GM19397 (cell line): Measurements from ENCODE around the gene CERS6.

ENCODE experiments used
- ATAC-seq: cut with Tn5 transposase; IDR thresholded peaks from one replicate; pipeline ENCODE4 v1.9.1; 2021; ENCODE audit warnings: mild to moderate bottlenecking, moderate library complexity; ENCODE audit not compliant: unreplicated experiment

CERS6 gene

DNA sequence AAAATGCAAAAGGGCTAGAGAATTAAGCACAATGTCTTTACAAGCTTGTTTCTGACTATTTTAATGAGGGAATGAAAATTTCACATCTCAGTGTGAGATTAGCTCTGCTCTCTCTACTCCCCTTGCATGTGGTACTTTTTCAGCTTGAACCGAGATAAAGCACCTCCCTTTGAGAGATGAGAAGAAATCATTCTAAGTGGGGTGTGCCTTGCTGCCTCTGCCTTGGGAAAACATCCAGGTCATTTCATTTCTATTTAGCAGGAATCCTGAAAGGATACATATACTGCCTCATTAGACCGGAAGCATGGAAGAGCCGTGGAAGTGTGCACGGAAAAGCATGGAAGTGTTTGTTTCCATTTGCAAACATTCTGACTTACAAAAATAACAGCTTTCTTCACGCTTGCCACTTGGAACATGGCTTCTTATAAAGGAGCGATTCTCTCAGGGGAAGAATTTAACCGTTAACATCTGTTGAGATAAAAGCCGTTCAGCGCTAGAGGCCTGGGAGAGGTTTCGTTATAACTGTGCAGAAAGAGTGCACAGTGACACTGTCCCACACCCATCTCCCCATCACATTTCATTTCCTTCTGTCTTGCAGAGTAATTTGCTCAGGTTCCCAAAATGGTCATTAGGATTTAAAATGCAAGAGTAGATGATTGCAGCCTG is 363.1 kb downstream of the CERS6 start:
- ATAC-seq: no peak

DNA sequence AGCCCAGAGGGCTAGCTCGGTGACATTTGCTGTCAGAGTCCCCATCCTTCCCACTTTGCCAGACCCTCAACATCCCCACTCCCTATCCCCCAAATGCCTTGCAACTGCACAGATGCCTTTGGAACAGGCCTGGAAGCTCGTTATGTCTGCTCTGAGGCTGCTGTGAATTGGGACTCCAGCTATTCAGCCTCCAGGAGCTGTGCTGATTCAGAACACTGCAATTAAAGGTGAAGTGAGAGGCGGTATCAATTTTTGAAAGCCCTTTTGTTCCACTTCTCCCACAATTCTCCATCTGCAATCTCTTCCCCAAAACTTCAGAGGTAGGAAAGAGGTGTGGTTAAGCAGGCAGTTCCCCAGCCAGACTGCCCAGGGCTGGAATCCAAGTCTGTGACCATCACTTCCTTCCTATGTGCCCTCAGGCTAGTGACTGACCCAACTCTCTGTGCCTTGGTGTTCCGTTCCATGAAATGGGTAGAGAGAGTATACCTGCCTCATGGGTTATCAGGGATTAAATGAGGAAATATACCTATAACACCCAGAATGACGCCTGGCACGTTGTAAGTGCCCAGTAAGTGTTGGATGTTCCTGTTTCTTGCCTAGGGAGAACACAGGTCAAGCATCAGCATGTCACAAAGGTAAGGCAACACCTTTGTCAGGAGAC is 363.9 kb downstream of the CERS6 start:
- no peak for ATAC-seq

DNA sequence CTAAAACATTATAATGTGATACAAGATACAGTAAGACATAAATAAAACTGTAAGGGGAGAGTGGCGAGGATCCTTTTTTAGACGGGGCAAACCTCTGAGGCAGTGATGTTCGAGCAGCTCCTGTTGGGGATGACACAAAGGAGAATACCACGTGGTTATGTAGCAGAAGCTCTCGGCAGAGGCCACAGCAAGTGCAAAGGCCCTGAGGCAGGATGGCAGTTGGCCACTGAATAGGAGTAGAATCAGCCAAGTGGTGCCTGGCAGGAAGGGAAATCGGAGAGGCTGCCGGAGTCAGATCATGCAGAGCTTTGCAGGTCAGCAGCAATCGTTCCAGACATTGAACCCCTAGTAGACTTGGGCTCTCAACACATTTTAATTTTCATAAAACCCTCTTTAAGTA is 365.5 kb downstream of the CERS6 start:
- ATAC-seq: no peak

DNA sequence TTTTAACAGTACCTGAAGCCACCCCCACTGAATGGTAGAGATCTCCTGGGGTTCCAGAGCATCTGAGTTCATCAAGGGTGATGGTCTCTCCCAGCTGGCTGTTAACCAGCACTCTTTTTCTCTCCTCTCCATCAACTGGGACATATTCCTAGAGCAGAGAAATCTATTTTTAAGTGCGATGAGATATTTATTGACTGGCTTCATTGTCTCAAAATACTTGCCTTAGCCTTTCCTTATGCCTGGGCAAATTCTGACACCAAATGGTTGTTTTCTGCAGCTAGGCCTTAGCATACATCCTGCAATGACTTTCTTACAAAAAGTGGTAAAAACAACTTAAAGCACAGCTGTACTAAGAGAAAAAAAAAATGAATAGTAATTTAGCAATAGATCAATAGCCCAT is 365.9 kb downstream of the CERS6 start:
- no peak for ATAC-seq
